ENCODE data around the gene SEPHS1. TPM values are rescaled to one million over a fixed set of nuclear protein-coding genes. Genes with fewer than 3 reads are reported as not detected.

The SEPHS1 gene
- total and polyA plus RNA-seq, 2 of the 8 experiments (the other 6 are each of a cell fraction or from before 2014, with no cell fraction given) = 270 to 683 TPM

DNA sequence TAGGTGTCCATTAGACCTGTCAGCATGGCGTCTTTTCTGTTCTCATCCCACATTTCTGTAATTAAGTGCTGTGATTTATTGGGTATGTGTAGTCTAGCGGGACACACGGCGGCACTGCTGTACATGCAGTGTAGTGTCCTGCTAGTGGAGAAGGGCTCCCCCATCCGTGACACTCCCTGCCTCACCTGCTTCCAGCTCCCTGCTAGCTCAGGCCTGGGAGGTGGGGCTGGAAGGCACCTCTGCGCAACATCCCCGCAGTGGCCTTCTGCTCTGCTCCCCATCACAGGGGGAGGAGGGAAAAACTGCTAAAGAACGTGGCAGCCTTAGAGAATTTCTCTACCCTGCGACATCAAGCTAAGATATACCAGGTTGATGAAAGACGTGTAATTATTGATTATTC is 19.5 kb downstream of the SEPHS1 start:
- Histone ChIP-seq H4K5ac (ENCODE audit: insufficient read length, low read depth, low read length) (no peak overlapping the region), H3K4me2 (ENCODE audit: insufficient read depth in 1 of 2, low read depth in 2 of 2, low read length in 2 of 2) (no peak overlapping the region), H3K4me3 (ENCODE audit: extremely low read depth in 1 of 4, insufficient read depth in 2 of 4, low read depth in 3 of 4, low read length in 4 of 4) (no peak overlapping the region), H3K4ac (replicated peaks; ENCODE audit: insufficient read length, low read depth, low read length) (no peak overlapping the region), H3K9me3 (ENCODE audit: insufficient read depth in 2 of 2, low read depth in 1 of 2, low read length in 1 of 2) (no peaks in the 10 kb centered on the region), H4K8ac (ENCODE audit: extremely low read depth, insufficient read depth, low read length) (peak overlapping the region; percentile 57; the same call in 1 of the 2 replicates), H2AK5ac (ENCODE audit: low read depth, low read length) (no peak overlapping the region), H3K36me3 (ENCODE audit: control insufficient read depth in 2 of 4, insufficient read depth in 4 of 4, low read length in 3 of 4) (peaks cover 40 to 92% (median 71%) of the 10 kb centered on the region in 4 experiments), H2BK120ac (replicated peaks; ENCODE audit: low read depth, low read length) (no peak overlapping the region), H4K20me1 (replicated peaks in 1 of 2; ENCODE audit: control insufficient read depth in 1 of 2, insufficient read depth in 2 of 2, low read length in 2 of 2) (peaks cover 12 to 14% of the 10 kb centered on the region in 2 experiments), H2BK20ac (ENCODE audit: low read length) (no peak overlapping the region), H3K79me1 (ENCODE audit: low read depth, low read length) (peaks cover 3% of the 10 kb centered on the region; the same call in 1 of the 2 replicates), H4K91ac (replicated peaks; ENCODE audit: insufficient read length, low read length) (peak overlapping the region; percentile 25), H2BK15ac (ENCODE audit: low read length) (no peak overlapping the region), H2BK5ac (ENCODE audit: low read depth, low read length) (no peak overlapping the region), H3K79me2 (ENCODE audit: control insufficient read depth in 1 of 2, insufficient read depth in 2 of 2, low read length in 2 of 2) (peaks cover 0 to 39% of the 10 kb centered on the region in 2 experiments; a peak in 2 of 4 replicates), H3K4me1 (replicated peaks in 1 of 4; ENCODE audit: control insufficient read depth in 3 of 4, insufficient read depth in 4 of 4, low read length in 3 of 4) (peaks cover 4 to 8% (median 5%) of the 10 kb centered on the region in 4 experiments; a peak in 6 of 7 replicates), H2AFZ (ENCODE audit: low read length) (no peak overlapping the region), H3K18ac (ENCODE audit: extremely low read depth, low read length) (no peak overlapping the region), H3K27ac (ENCODE audit: low read depth, low read length) (no peak overlapping the region), H3K14ac (ENCODE audit: insufficient read length) (no peak overlapping the region), H2BK12ac (ENCODE audit: low read depth, low read length) (no peak overlapping the region), H3K27me3 (replicated peaks in 1 of 4; ENCODE audit: control insufficient read depth in 3 of 4, extremely low read depth in 1 of 4, insufficient read depth in 3 of 4, low read length in 3 of 4) (no peaks in the 10 kb centered on the region), H3K9ac (replicated peaks in 1 of 4; ENCODE audit: extremely low read depth in 1 of 4, low read depth in 3 of 4, low read length in 3 of 4) (no peak overlapping the region), H3K56ac (replicated peaks; ENCODE audit: insufficient read length, low read depth, low read length) (no peak overlapping the region), H3K23ac (ENCODE audit: insufficient read length) (no peak overlapping the region), H3K23me2 (ENCODE audit: low read depth, low read length) (peaks cover 2% of the 10 kb centered on the region; the same call in 1 of the 2 replicates)
- FAIRE-seq (no peak), DNase-seq (ENCODE audit: low read depth in 1 of 2, low spot score in 2 of 2) (no peak)
- 79% methylated on average over 10 of the region's 10 CpGs; no CpG with 5 or more reads in 1 of the 2 experiments for WGBS, 2 experiments (ENCODE audit: extremely low coverage in 1 of 2, insufficient coverage in 1 of 2, insufficient read length in 1 of 2, insufficient replicate concordance in 2 of 2, low coverage in 1 of 2, low lambda C conversion rate in 2 of 2, missing lambda C conversion rate in 1 of 2)
- POLR2A ChIA-PET (ENCODE audit: partially characterized antibody) = interaction anchor here (1.0 to 4.6 kb wide), 6 partner anchors 10 to 25 kb away, joined by 3 to 50 read pairs (median 10); no protein-coding TSS in a partner anchor
- no peak for TF ChIP-seq BCL11A (IDR thresholded peaks at IDR 0.05; ENCODE audit: low read depth in 2 of 2, low read length in 2 of 2)
- TF ChIP-seq NRF1 (IDR thresholded peaks at IDR 0.05; ENCODE audit: low read depth, low read length) = no peak
- no peak for TF ChIP-seq SIRT6 (IDR thresholded peaks at IDR 0.05; ENCODE audit: low read length)
- no peak for TF ChIP-seq MAFK (IDR thresholded peaks at IDR 0.05; ENCODE audit: low read depth, low read length)
- no peak for TF ChIP-seq ZNF274 (IDR thresholded peaks at IDR 0.05; ENCODE audit: borderline replicate concordance, extremely low read depth, low read length)
- no peak for TF ChIP-seq SUZ12 (IDR thresholded peaks at IDR 0.05; ENCODE audit: low read length)
- TF ChIP-seq JUND (IDR thresholded peaks at IDR 0.05; ENCODE audit: low read length) = no peak
- CTCF ChIA-PET (ENCODE audit: partially characterized antibody) = interaction anchor here (3.6 kb wide), 1 partner anchor 23 kb away, joined by 24 read pairs; no protein-coding TSS in a partner anchor

Data from H1 (cell line).